C4-2B (cell line): ENCODE data around the gene EHHADH.
"Not testable (repeated sequence)": the region's sequence is repeated elsewhere in the genome, so short reads cannot be mapped to it uniquely, and the experiment has no call there.

Experiments used
- CTCF ChIP-seq: fragments of 450-650 bp; conservative IDR thresholded peaks from 2 replicates; pipeline ENCODE4 v1.5.1; 2017; ENCODE audit warnings: mild to moderate bottlenecking
- ZFX ChIP-seq: fragments of 450-650 bp; IDR thresholded peaks from 2 replicates; pipeline ENCODE4 v1.6.1; 2017

GRCh38 chr3:185226526-185226925 is 27.3 kb downstream of the EHHADH start:
- not testable (repeated sequence) for TF ChIP-seq CTCF, ZFX
